IMR-90 (cell line): ENCODE measurements around the gene FBH1. TPM values are rescaled to one million over a fixed set of nuclear protein-coding genes. Genes with fewer than 3 reads are reported as not detected.

Source experiments
- ATAC-seq: fragments of 200-7000 bp; cut with Tn5 transposase; 2 replicates; pipeline ENCODE4 v1.9.1; 2020; ENCODE audit warnings: low read depth, mild to moderate bottlenecking, moderate library complexity
- BruUV-seq: library from RNA; stranded (reverse); fragments of 400-500 nt; replicated peaks from 2 replicates; lab custom pipeline; 2021; lab: Mats Ljungman, UMichigan
- CTCF ChIA-PET: fragments of 300-600 bp; formaldehyde crosslinking; extraction: SDS; loops from one replicate; lab custom pipeline; 2021; ENCODE audit warnings: antibody characterized with exemption; lab: Yijun Ruan, JAX
- POLR2A ChIA-PET: fragments of 300-600 bp; sonication (Branson Sonifier 250); formaldehyde crosslinking; loops from one replicate; lab custom pipeline; 2022; ENCODE audit warnings: antibody characterized with exemption; ENCODE audit not compliant: unreplicated experiment; lab: Charles Lee
- DNase-seq: peaks from one replicate; pipeline ENCODE4 v3.0.0; 2013
- H2AFZ ChIP-seq: replicated peaks from 2 replicates; pipeline ENCODE3; 2013; ENCODE audit warnings: low read length, mild to moderate bottlenecking; ENCODE audit not compliant: poor library complexity
- H2AK5ac ChIP-seq: 2 replicates; pipeline ENCODE4 v1.6.1; 2013; ENCODE audit warnings: low read depth, low read length, inconsistent platforms
- H2AK9ac ChIP-seq: replicated peaks from 2 replicates; pipeline ENCODE3; 2013; ENCODE audit warnings: mild to moderate bottlenecking, low read depth, low read length, moderate library complexity; ENCODE audit not compliant: poor library complexity
- H2BK120ac ChIP-seq: 2 replicates; pipeline ENCODE4 v1.6.1; 2013; ENCODE audit warnings: low read depth, low read length, inconsistent platforms
- H2BK15ac ChIP-seq: 3 replicates; pipeline ENCODE4 v1.6.1; 2013; ENCODE audit warnings: low read depth, low read length, inconsistent platforms
- H2BK20ac ChIP-seq: 2 replicates; pipeline ENCODE4 v1.6.1; 2013; ENCODE audit warnings: low read depth, mild to moderate bottlenecking, inconsistent platforms, low read length, moderate library complexity
- H2BK5ac ChIP-seq: 2 replicates; pipeline ENCODE4 v1.6.1; 2013; ENCODE audit warnings: mild to moderate bottlenecking, low read depth, low read length, inconsistent platforms; ENCODE audit not compliant: poor library complexity, severe bottlenecking
- H3K14ac ChIP-seq: replicated peaks from 2 replicates; pipeline ENCODE4 v1.6.1; 2013; ENCODE audit warnings: low read depth, low read length, inconsistent platforms
- H3K18ac ChIP-seq: 2 replicates; pipeline ENCODE4 v1.6.1; 2013; ENCODE audit warnings: low read depth, low read length, control low read depth
- H3K23ac ChIP-seq: 2 replicates; pipeline ENCODE4 v1.6.1; 2013; ENCODE audit warnings: low read depth, low read length, inconsistent platforms
- H3K27ac ChIP-seq: 2 replicates; pipeline ENCODE4 v1.5.1; 2013; ENCODE audit warnings: mild to moderate bottlenecking, control low read depth, low read length; ENCODE audit not compliant: insufficient read depth
- H3K27me3 ChIP-seq: 2 replicates; pipeline ENCODE4 v1.6.1; 2013; ENCODE audit warnings: low read length; ENCODE audit not compliant: control insufficient read depth, insufficient read depth
- H3K36me3 ChIP-seq: 2 replicates; pipeline ENCODE4 v1.6.1; 2013; ENCODE audit warnings: low read length, mixed read lengths; ENCODE audit not compliant: control insufficient read depth, insufficient read depth
- H3K4ac ChIP-seq: 2 replicates; pipeline ENCODE4 v1.6.1; 2013; ENCODE audit warnings: low read depth, low read length, inconsistent platforms
- H3K4me1 ChIP-seq: 2 replicates; pipeline ENCODE4 v1.6.1; 2013; ENCODE audit warnings: low read length, mixed read lengths; ENCODE audit not compliant: control insufficient read depth, insufficient read depth
- H3K4me2 ChIP-seq: 2 replicates; pipeline ENCODE4 v1.6.1; 2013; ENCODE audit warnings: low read depth, mild to moderate bottlenecking, control low read depth, low read length, moderate library complexity
- H3K4me3 ChIP-seq: 2 replicates; pipeline ENCODE4 v1.5.1; 2013; ENCODE audit warnings: low read depth, mild to moderate bottlenecking, control low read depth, low read length, moderate library complexity; ENCODE audit not compliant: insufficient read depth
- H3K56ac ChIP-seq: 2 replicates; pipeline ENCODE4 v1.6.1; 2013; ENCODE audit warnings: low read length, inconsistent platforms; ENCODE audit not compliant: insufficient read depth; ENCODE audit errors: extremely low read depth
- H3K79me1 ChIP-seq, 2 experiments: 2 replicates each; pipeline ENCODE4 v1.6.1; 2013; ENCODE audit warnings: low read length in 2 of 2, inconsistent platforms in 1 of 2, low read depth in 1 of 2
- H3K9ac ChIP-seq: 2 replicates; pipeline ENCODE4 v1.6.1; 2013; ENCODE audit warnings: low read depth, low read length, control low read depth
- H3K9me1 ChIP-seq: 2 replicates; pipeline ENCODE4 v1.6.1; 2013; ENCODE audit warnings: low read length, inconsistent platforms; ENCODE audit not compliant: insufficient read depth
- H3K9me3 ChIP-seq: 2 replicates; pipeline ENCODE4 v1.6.1; 2013; ENCODE audit warnings: low read length; ENCODE audit not compliant: control insufficient read depth, insufficient read depth
- H4K20me1 ChIP-seq: 2 replicates; pipeline ENCODE4 v1.6.1; 2013; ENCODE audit warnings: low read length, inconsistent platforms; ENCODE audit not compliant: insufficient read depth
- H4K5ac ChIP-seq: 2 replicates; pipeline ENCODE4 v1.6.1; 2013; ENCODE audit warnings: mild to moderate bottlenecking, low read depth, low read length, control low read depth
- H4K8ac ChIP-seq, 2 experiments: 2 replicates each; pipeline ENCODE4 v1.6.1; 2013; ENCODE audit warnings: low read depth in 2 of 2, low read length in 2 of 2, control low read depth in 1 of 2, inconsistent platforms in 1 of 2
- H4K91ac ChIP-seq: 2 replicates; pipeline ENCODE4 v1.6.1; 2013; ENCODE audit warnings: low read depth, low read length, inconsistent platforms; ENCODE audit not compliant: insufficient read depth
- MAFK ChIP-seq: IDR thresholded peaks from 2 replicates; pipeline ENCODE4 v1.6.1; 2012; ENCODE audit warnings: low read depth, low read length, improper control_type of control experiment
- RAD21 ChIP-seq: IDR thresholded peaks from 2 replicates; pipeline ENCODE4 v1.6.1; 2012; ENCODE audit warnings: low read length, improper control_type of control experiment
- WGBS, 2 experiments: methylation state at CpG; one replicate each; pipeline versions ENCODE4 v1.1.5 to v1.1.7; 2013; ENCODE audit warnings: missing lambda C conversion rate in 2 of 2; ENCODE audit not compliant: insufficient read length in 1 of 2; ENCODE audit errors: extremely low coverage in 2 of 2; 5-methylcytosine and 5-hydroxymethylcytosine counted together
- dilution Hi-C: fragments of 300-500 bp; cut with HindIII; formaldehyde crosslinking; loops from one replicate; pipeline ENCODE4 v1.14.3; 2018; ENCODE audit warnings: low sequenced_read_pairs; ENCODE audit not compliant: unreplicated experiment
- in situ Hi-C: fragments of 300-500 bp; cut with MboI; formaldehyde crosslinking; loops from 3 replicates; pipeline ENCODE4 v1.14.3; 2019; ENCODE audit warnings: low sequenced_read_pairs, inconsistent platforms, mixed read lengths
- intact Hi-C: fragments of 100-400 bp; cut with micrococcal nuclease; formaldehyde crosslinking; loops from 2 replicates; pipeline ENCODE4 v1.10.0; 2022
- polyA plus RNA-seq, 3 experiments: library from polyadenylated mRNA; depleted of rRNA; stranded (reverse); fragments of >200 nt; gene quantifications; 2 replicates each; pipeline ENCODE4 v1.2.3, GENCODE V29; 2012; ENCODE audit warnings: low replicate concordance in 1 of 3
- total RNA-seq: library from RNA; depleted of rRNA; stranded (reverse); fragments of >200 nt; gene quantifications from 2 replicates; pipeline ENCODE4 v1.2.3, GENCODE V29; 2012

Gene FBH1
- total and polyA plus RNA-seq, 2 of the 4 experiments (the other 2 are of a cell fraction), result 59.3 to 72.2 TPM

DNA sequence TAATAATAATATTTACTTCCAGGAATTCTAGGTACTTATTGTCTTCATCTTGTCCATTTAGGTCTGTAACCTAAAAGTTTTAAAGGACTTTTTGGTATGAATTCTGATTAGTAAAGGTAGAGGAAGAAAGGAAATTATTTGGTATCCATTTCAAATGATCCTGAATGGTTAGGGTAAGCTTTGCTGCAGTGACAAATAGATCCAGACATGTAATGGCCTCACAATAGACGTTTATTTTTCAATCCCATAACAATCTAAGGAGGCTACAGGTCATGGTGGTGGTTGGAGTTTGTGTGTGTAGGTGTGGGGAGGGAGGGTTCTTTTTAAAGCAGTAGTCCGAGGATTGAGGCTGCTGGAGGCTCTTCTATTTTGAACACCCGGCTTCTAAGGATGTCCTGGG is 5.3 kb downstream of the FBH1 start:
- Histone ChIP-seq H3K79me1 (peaks cover 54 to 85% of the 10 kb centered on the region in 2 experiments), H3K4me3 (no peak overlapping the region), H3K27ac (no peak overlapping the region), H3K4me1 (peaks cover 6% of the 10 kb centered on the region), H2BK120ac (no peak overlapping the region), H4K8ac (no peak overlapping the region), H2AK9ac (no peak overlapping the region), H4K20me1 (peaks cover 61% of the 10 kb centered on the region), H3K23ac (no peak overlapping the region), H2AK5ac (no peak overlapping the region), H2BK5ac (no peak overlapping the region), H2BK20ac (no peak overlapping the region), H3K14ac (no peak overlapping the region), H3K4me2 (no peak overlapping the region), H3K9ac (no peak overlapping the region), H3K9me1 (peaks cover 15% of the 10 kb centered on the region), H3K9me3 (peaks cover 4% of the 10 kb centered on the region), H3K36me3 (peaks cover 27% of the 10 kb centered on the region), H4K5ac (no peak overlapping the region), H2BK15ac (no peak overlapping the region), H3K56ac (no peak overlapping the region), H2AFZ (no peak overlapping the region), H3K27me3 (no peaks in the 10 kb centered on the region), H4K91ac (no peak overlapping the region), H3K18ac (no peak overlapping the region), H3K4ac (no peak overlapping the region)
- TF ChIP-seq RAD21 (no peak), MAFK (no peak)
- DNase-seq (no peak), ATAC-seq (no peak)
- in situ Hi-C loops, result no loop called here
- 100% methylated on average over 1 of the region's 3 CpGs; no CpG with 5 or more reads in 1 of the 2 experiments for WGBS, 2 experiments
- dilution Hi-C loops, result no loop called here
- ChIA-PET POLR2A (no interaction called here), CTCF (no interaction called here)
- BruUV-seq, result no TSS peak
- intact Hi-C loops, result no loop called here
